GM12891 (cell line): ENCODE measurements around the gene CCM2.

Experiments used
- PAX5 ChIP-seq: IDR thresholded peaks from 2 replicates; pipeline ENCODE4 v1.6.1; 2011; ENCODE audit warnings: low read length, moderate library complexity, mild to moderate bottlenecking; ENCODE audit not compliant: insufficient read depth, severe bottlenecking
- POLR2A ChIP-seq: IDR thresholded peaks from 2 replicates; pipeline ENCODE4 v1.6.1; 2011; ENCODE audit warnings: low read depth, low read length, control low read depth
- POLR2AphosphoS5 ChIP-seq: IDR thresholded peaks from 2 replicates; pipeline ENCODE4 v1.6.1; 2011; ENCODE audit warnings: low read depth, low read length, control low read depth
- POU2F2 ChIP-seq: IDR thresholded peaks from 2 replicates; pipeline ENCODE4 v1.6.1; 2011; ENCODE audit warnings: low read depth, mild to moderate bottlenecking, control low read depth, low read length, moderate library complexity
- SPI1 ChIP-seq: IDR thresholded peaks from 2 replicates; pipeline ENCODE4 v1.6.1; 2011; ENCODE audit warnings: low read depth, low read length, control low read depth
- TAF1 ChIP-seq: IDR thresholded peaks from 2 replicates; pipeline ENCODE4 v1.6.1; 2011; ENCODE audit warnings: low read depth, low read length, control low read depth

DNA sequence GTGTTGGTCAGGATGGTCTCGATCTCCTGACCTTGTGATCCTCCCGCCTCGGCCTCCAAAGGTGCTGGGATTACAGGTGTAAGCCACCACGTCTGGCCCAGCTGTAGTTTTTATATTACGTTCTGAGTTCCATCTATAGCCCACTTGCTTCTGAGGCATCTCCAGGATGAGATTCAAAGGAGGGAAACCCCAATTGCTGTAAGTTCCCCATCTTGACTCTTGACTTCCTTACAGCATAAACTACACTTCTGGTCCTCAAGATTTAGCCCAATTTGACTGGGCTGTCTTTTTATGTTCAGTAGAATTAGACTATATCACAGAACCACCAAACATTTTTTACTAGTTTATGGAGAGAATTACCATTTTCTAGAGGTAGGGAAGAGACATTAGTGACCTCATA lies 44.3 kb downstream of the CCM2 start:
- TF ChIP-seq POLR2A (no peak), POLR2AphosphoS5 (no peak), TAF1 (no peak), POU2F2 (no peak), PAX5 (no peak), SPI1 (no peak)
